GM15510 (cell line): Measurements from ENCODE around the gene KRT82.

Source experiments
- POLR2A ChIP-seq: IDR thresholded peaks from 3 replicates; pipeline ENCODE4 v1.6.1; 2011; ENCODE audit warnings: borderline replicate concordance; ENCODE audit not compliant: insufficient read length; ENCODE audit errors: extremely low read depth

The KRT82 gene

GRCh38 chr12:52423661-52424500 is 17.7 kb upstream of the KRT82 start:
- no peak for TF ChIP-seq POLR2A

GRCh38 chr12:52423035-52423434 is 16.9 kb upstream of the KRT82 start:
- no peak for TF ChIP-seq POLR2A

GRCh38 chr12:52419656-52420055 is 13.5 kb upstream of the KRT82 start:
- TF ChIP-seq POLR2A = no peak

- TF ChIP-seq POLR2A = no peak
These were observed 12.5 kb upstream of the KRT82 start for GRCh38 chr12:52418576-52419110.

GRCh38 chr12:52417740-52418139 is 11.6 kb upstream of the KRT82 start:
- no peak for TF ChIP-seq POLR2A

GRCh38 chr12:52416795-52417194 is 10.7 kb upstream of the KRT82 start:
- no peak for TF ChIP-seq POLR2A

GRCh38 chr12:52415870-52416750 is 10.0 kb upstream of the KRT82 start:
- TF ChIP-seq POLR2A = no peak

- TF ChIP-seq POLR2A = no peak
These were observed 8.8 kb upstream of the KRT82 start for GRCh38 chr12:52414936-52415335.

- TF ChIP-seq POLR2A = no peak
These were observed 7.7 kb upstream of the KRT82 start for GRCh38 chr12:52413782-52414345.

GRCh38 chr12:52413202-52413601 is 7.1 kb upstream of the KRT82 start:
- TF ChIP-seq POLR2A = no peak

- no peak for TF ChIP-seq POLR2A
These were observed 5.7 kb upstream of the KRT82 start for GRCh38 chr12:52411815-52412214.

GRCh38 chr12:52407918-52408317 is 1.8 kb upstream of the KRT82 start:
- no peak for TF ChIP-seq POLR2A

GRCh38 chr12:52404951-52405350 is 1.2 kb downstream of the KRT82 start:
- TF ChIP-seq POLR2A = no peak

- TF ChIP-seq POLR2A = no peak
These were observed 2.6 kb downstream of the KRT82 start for GRCh38 chr12:52403561-52403960.

- no peak for TF ChIP-seq POLR2A
These were observed 3.1 kb downstream of the KRT82 start for GRCh38 chr12:52402873-52403540.

- no peak for TF ChIP-seq POLR2A
These were observed 3.8 kb downstream of the KRT82 start for GRCh38 chr12:52402377-52402776.

- no peak for TF ChIP-seq POLR2A
These were observed 4.2 kb downstream of the KRT82 start for GRCh38 chr12:52401926-52402325.
